ENCODE results near the gene SPAG17. TPM values are rescaled to one million over a fixed set of nuclear protein-coding genes. Genes with fewer than 3 reads are reported as not detected.

Gene SPAG17
- total RNA-seq, 4 donors from 2014 or later = not detected

GRCh38 chr1:118013336-118013735, 171.7 kb downstream of the SPAG17 start:
- ATAC-seq = no peak
- Histone ChIP-seq H3K9me3 (no peaks in the 10 kb centered on the region), H3K27me3 (no peaks in the 10 kb centered on the region), H3K36me3 (no peaks in the 10 kb centered on the region), H3K27ac (no peak overlapping the region), H3K4me3 (no peak overlapping the region), H3K4me1 (no peaks in the 10 kb centered on the region)
- TF ChIP-seq, protein P1, sequence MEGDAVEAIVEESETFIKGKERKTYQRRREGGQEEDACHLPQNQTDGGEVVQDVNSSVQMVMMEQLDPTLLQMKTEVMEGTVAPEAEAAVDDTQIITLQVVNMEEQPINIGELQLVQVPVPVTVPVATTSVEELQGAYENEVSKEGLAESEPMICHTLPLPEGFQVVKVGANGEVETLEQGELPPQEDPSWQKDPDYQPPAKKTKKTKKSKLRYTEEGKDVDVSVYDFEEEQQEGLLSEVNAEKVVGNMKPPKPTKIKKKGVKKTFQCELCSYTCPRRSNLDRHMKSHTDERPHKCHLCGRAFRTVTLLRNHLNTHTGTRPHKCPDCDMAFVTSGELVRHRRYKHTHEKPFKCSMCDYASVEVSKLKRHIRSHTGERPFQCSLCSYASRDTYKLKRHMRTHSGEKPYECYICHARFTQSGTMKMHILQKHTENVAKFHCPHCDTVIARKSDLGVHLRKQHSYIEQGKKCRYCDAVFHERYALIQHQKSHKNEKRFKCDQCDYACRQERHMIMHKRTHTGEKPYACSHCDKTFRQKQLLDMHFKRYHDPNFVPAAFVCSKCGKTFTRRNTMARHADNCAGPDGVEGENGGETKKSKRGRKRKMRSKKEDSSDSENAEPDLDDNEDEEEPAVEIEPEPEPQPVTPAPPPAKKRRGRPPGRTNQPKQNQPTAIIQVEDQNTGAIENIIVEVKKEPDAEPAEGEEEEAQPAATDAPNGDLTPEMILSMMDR (IDR thresholded peaks at IDR 0.05 in 4 of 5, conservative IDR thresholded peaks at IDR 0.05 in 1 of 5) = no peak
- no peak for TF ChIP-seq POLR2A (IDR thresholded peaks at IDR 0.05)
- intact Hi-C loops (cut with DNase I; ENCODE audit: low total_unique reads) (no loop called here), in situ Hi-C loops (cut with MboI; ENCODE audit: low sequenced_read_pairs in 4 of 4) (no loop called here)
- no peak for DNase-seq

- TF ChIP-seq POLR2A (IDR thresholded peaks at IDR 0.05) = no peak
- TF ChIP-seq, protein P1 (IDR thresholded peaks at IDR 0.05 in 4 of 5, conservative IDR thresholded peaks at IDR 0.05 in 1 of 5) = no peak
- H3K27ac ChIP-seq = no peak overlapping the region
- H3K36me3 ChIP-seq = no peaks in the 10 kb centered on the region
- no peaks in the 10 kb centered on the region for H3K4me1 ChIP-seq
- no peak for DNase-seq
- intact Hi-C loops (cut with DNase I; ENCODE audit: low total_unique reads) = no loop called here
- H3K9me3 ChIP-seq = no peaks in the 10 kb centered on the region
- no peaks in the 10 kb centered on the region for H3K27me3 ChIP-seq
- in situ Hi-C loops (cut with MboI; ENCODE audit: low sequenced_read_pairs in 4 of 4) = no loop called here
- no peak for ATAC-seq
- H3K4me3 ChIP-seq = no peak overlapping the region
These were observed 172.4 kb downstream of the SPAG17 start for GRCh38 chr1:118012515-118013124.

GRCh38 chr1:118008011-118008410, 177.0 kb downstream of the SPAG17 start:
- no peaks in the 10 kb centered on the region for H3K4me1 ChIP-seq
- intact Hi-C loops (cut with DNase I; ENCODE audit: low total_unique reads) (no loop called here), in situ Hi-C loops (cut with MboI; ENCODE audit: low sequenced_read_pairs in 4 of 4) (no loop called here)
- H3K9me3 ChIP-seq = no peaks in the 10 kb centered on the region
- no peak overlapping the region for H3K4me3 ChIP-seq
- TF ChIP-seq, protein P1 (IDR thresholded peaks at IDR 0.05 in 4 of 5, conservative IDR thresholded peaks at IDR 0.05 in 1 of 5) = no peak
- no peak for TF ChIP-seq POLR2A (IDR thresholded peaks at IDR 0.05)
- H3K27ac ChIP-seq = no peak overlapping the region
- ATAC-seq = no peak
- H3K27me3 ChIP-seq = no peaks in the 10 kb centered on the region
- no peak for DNase-seq
- no peaks in the 10 kb centered on the region for H3K36me3 ChIP-seq

GRCh38 chr1:118007391-118007790, 177.6 kb downstream of the SPAG17 start:
- intact Hi-C loops (cut with DNase I; ENCODE audit: low total_unique reads) = no loop called here
- TF ChIP-seq, protein P1 (IDR thresholded peaks at IDR 0.05 in 4 of 5, conservative IDR thresholded peaks at IDR 0.05 in 1 of 5) = no peak
- no peak for TF ChIP-seq POLR2A (IDR thresholded peaks at IDR 0.05)
- no peak for DNase-seq
- Histone ChIP-seq H3K36me3 (no peaks in the 10 kb centered on the region), H3K4me3 (no peak overlapping the region), H3K4me1 (no peaks in the 10 kb centered on the region), H3K27me3 (no peaks in the 10 kb centered on the region), H3K27ac (no peak overlapping the region), H3K9me3 (no peaks in the 10 kb centered on the region)
- no peak for ATAC-seq
- in situ Hi-C loops (cut with MboI; ENCODE audit: low sequenced_read_pairs in 4 of 4) = no loop called here

DNA sequence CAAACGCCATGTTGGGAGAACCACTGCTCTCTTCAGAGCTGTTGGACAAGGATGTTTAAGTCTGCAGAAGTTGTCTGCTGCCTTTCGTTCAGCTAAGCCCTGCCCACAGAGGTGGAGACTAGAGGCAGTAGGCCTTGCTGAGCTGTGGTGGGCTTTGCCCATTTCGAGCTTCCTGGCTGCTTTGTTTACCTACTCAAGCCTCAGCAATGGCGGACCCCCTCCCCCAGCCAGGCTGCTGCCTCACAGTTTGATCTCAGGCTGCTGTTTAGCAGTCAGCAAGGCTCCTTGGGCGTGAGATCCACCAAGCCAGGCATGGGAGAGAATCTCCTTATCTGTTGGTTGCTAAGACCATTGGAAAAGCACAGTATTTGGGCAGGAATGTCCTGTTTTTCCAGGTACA, 180.7 kb downstream of the SPAG17 start:
- H3K36me3 ChIP-seq = no peaks in the 10 kb centered on the region
- no peaks in the 10 kb centered on the region for H3K4me1 ChIP-seq
- intact Hi-C loops (cut with DNase I; ENCODE audit: low total_unique reads) (no loop called here), in situ Hi-C loops (cut with MboI; ENCODE audit: low sequenced_read_pairs in 4 of 4) (no loop called here)
- no peaks in the 10 kb centered on the region for H3K27me3 ChIP-seq
- ATAC-seq (no peak), DNase-seq (no peak)
- no peak for TF ChIP-seq POLR2A (IDR thresholded peaks at IDR 0.05)
- TF ChIP-seq, protein P1 (IDR thresholded peaks at IDR 0.05 in 4 of 5, conservative IDR thresholded peaks at IDR 0.05 in 1 of 5) = no peak
- H3K9me3 ChIP-seq = no peaks in the 10 kb centered on the region
- H3K4me3 ChIP-seq = no peak overlapping the region
- H3K27ac ChIP-seq = no peak overlapping the region

Measured in gastrocnemius medialis (tissue), 4 donors.